Glomerular visceral epithelial cell (primary cell): ENCODE data around the gene GALNTL6.
"Not testable (repeated sequence)": the region's sequence is repeated elsewhere in the genome, so short reads cannot be mapped to it uniquely, and the experiment has no call there.

ENCODE experiments used
- DNase-seq: peaks from one replicate; pipeline ENCODE4 v3.0.0-alpha.2; 2016; ENCODE audit errors: extremely low spot score

Gene GALNTL6

GRCh38 chr4:172942840-172943239, 1129.6 kb downstream of the GALNTL6 start:
- no peak for DNase-seq

GRCh38 chr4:172945611-172946010, 1132.4 kb downstream of the GALNTL6 start:
- DNase-seq = no peak

GRCh38 chr4:172946503-172946902, 1133.3 kb downstream of the GALNTL6 start:
- DNase-seq = no peak

- no peak for DNase-seq
These were observed 1134.4 kb downstream of the GALNTL6 start for GRCh38 chr4:172947594-172947993.

GRCh38 chr4:172950990-172951389, 1137.8 kb downstream of the GALNTL6 start:
- DNase-seq = no peak

GRCh38 chr4:172951679-172952451, 1138.7 kb downstream of the GALNTL6 start:
- no peak for DNase-seq

GRCh38 chr4:172953896-172954568, 1140.8 kb downstream of the GALNTL6 start:
- DNase-seq = no peak

- DNase-seq = not testable (repeated sequence)
These were observed 1143.1 kb downstream of the GALNTL6 start for GRCh38 chr4:172956340-172956739.

- no peak for DNase-seq
These were observed 1144.0 kb downstream of the GALNTL6 start for GRCh38 chr4:172957216-172957615.

- DNase-seq = peak; percentile 42
These were observed 1149.6 kb downstream of the GALNTL6 start for GRCh38 chr4:172962564-172963353.

GRCh38 chr4:172963498-172964294, 1150.5 kb downstream of the GALNTL6 start:
- no peak for DNase-seq

GRCh38 chr4:172970189-172970588, 1157.0 kb downstream of the GALNTL6 start:
- DNase-seq = not testable (repeated sequence)

GRCh38 chr4:172974586-172974985, 1161.4 kb downstream of the GALNTL6 start:
- DNase-seq = no peak

- no peak for DNase-seq
These were observed 1162.5 kb downstream of the GALNTL6 start for GRCh38 chr4:172975651-172976229.

- DNase-seq = not testable (repeated sequence)
These were observed 1164.4 kb downstream of the GALNTL6 start for GRCh38 chr4:172977491-172978041.

GRCh38 chr4:172978848-172979247, 1165.6 kb downstream of the GALNTL6 start:
- DNase-seq = no peak

- no peak for DNase-seq
These were observed 1166.1 kb downstream of the GALNTL6 start for GRCh38 chr4:172979332-172979731.

- no peak for DNase-seq
These were observed 1167.0 kb downstream of the GALNTL6 start for GRCh38 chr4:172980219-172980618.

- peak; percentile 53 for DNase-seq
These were observed 1169.0 kb downstream of the GALNTL6 start for GRCh38 chr4:172982151-172982590.

GRCh38 chr4:172983014-172983413, 1169.8 kb downstream of the GALNTL6 start:
- DNase-seq = no peak

GRCh38 chr4:172983631-172984030, 1170.4 kb downstream of the GALNTL6 start:
- no peak for DNase-seq
